GM18519 (cell line): Measurements from ENCODE around the gene MR1.

Experiments used
- ATAC-seq: cut with Tn5 transposase; IDR thresholded peaks from one replicate; pipeline ENCODE4 v1.9.1; 2021; ENCODE audit warnings: mild to moderate bottlenecking, moderate library complexity; ENCODE audit not compliant: unreplicated experiment, low FRiP score

MR1 gene

GRCh38 chr1:181061891-181062835 lies 28.4 kb downstream of the MR1 start:
- ATAC-seq = peak; percentile 67

DNA sequence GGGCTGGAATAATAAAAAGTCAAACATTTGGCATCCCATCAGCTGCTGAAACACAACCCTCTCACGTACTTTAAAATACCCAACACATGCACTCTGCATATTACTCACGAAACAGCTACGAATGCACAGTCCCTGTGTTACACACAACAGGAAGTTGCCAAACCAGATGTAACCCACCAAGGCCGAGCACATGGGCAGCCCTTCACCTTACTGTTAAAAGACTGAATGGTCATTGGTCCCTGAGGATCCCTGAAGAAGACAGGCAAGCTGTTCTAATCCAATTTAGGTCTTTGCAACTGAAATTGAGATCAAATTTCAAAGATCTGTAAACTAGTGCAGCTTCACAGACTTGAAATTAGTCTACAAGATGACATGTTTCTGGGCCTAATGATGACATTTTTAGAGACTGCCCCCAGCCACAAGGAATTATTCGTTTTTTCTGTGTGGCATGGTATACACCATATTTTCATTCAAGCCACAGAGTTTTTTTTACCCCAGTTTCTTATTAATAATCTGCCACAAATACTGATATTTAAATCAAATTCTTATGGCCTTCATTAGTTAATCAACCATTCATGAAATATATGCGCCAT lies 29.1 kb downstream of the MR1 start:
- peak; percentile 87 for ATAC-seq

- ATAC-seq = no peak
Observed at GRCh38 chr1:181064011-181064623, 30.3 kb downstream of the MR1 start.

- ATAC-seq = no peak
Observed at GRCh38 chr1:181064702-181065101, 30.9 kb downstream of the MR1 start.

DNA sequence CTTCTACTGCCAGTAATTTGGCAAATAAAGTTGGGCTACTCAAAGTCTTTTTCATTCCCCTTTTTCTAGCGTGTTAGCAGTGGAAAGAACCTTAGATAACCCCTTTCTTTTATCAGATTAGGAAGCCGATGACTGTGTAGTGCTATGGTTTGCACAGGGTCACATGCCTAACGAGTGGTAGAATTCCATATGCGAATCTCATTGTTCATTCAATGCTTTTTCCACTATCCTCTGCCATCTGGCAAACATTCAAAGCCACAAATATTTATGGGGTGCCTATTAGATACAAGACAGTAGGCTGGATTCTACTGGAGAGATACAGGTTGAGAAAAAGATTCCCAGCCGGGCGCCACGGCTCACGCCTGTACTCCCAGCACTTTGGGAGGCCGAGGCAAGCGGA lies 39.9 kb downstream of the MR1 start:
- ATAC-seq = no peak

DNA sequence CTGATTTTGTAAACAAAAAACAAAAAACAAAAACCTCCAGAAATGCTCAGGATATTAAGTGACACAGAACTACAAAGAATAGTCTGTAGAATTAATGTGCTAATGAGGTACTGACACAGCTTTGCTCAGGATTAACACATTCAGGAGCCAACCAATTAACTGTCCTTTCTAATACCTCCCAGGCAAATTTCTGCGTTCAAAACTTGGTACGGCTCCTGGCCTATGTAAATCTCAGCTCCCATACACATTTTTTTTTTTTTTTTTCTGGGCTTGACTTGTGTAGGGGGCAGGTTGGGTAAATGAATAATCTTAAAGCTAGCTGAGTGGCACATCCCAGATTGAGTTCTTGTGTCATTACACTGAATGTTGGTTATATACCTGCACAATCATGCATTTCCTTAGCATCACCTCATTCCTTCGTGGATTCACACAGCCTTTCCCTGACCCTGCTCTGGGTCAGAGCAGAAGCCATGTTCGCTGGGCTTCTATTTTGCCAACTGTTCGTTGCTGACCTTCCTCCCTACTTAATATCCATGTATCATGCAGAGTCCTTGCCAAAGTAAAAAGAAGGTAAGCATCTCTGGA lies 42.1 kb downstream of the MR1 start:
- no peak for ATAC-seq

DNA sequence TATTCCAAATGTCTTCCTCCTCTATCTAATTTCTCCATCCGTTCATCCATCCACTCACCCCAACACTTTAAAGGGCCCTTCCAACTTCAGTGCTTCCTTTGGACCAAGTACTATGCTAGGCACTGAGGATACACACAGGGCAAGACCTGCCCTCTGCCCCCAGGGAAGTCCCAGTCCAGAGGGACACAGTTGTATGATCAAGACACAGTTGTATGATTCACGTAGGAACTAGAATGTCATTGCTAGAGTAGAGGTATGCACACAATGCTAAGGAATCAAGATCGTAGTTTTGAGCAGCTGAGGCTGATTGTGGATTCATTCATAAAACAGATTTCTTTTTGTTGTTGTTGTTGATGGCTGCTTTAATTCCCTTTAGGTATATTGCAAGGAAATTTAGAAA lies 43.1 kb downstream of the MR1 start:
- no peak for ATAC-seq

DNA sequence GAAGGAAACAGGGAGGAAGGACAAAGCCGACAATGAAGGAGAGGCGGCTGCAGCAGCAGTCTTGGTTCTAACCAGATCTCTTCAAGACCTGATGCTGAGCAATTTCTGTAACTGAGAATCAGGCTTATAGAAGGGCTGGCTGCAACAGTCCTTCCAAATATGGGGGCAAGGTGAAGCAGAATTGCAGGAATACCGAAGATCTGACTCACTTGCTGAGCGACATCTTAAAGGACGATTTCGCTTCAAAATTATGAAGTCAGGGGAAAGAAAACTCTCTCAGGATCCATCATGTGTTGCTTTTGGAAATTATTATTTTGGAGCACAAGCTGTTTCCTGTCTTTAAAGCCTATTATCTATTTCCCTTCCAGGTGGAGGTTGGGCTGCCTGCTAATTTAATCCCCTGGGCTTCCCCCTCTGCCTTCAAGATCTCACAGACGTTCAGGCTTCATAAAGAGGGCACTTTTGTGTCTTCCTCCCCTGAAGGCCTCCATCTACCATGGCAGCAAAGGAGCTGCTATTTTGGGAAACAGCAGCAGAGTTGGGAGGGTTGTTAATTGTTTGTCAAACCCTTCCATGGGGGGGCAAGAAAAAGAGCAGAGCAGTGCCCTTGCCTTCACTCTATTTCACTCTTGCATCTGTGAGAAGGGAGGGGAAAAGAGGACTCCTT lies 43.9 kb downstream of the MR1 start:
- ATAC-seq = no peak

- no peak for ATAC-seq
Observed at GRCh38 chr1:181079382-181079781, 45.6 kb downstream of the MR1 start.

DNA sequence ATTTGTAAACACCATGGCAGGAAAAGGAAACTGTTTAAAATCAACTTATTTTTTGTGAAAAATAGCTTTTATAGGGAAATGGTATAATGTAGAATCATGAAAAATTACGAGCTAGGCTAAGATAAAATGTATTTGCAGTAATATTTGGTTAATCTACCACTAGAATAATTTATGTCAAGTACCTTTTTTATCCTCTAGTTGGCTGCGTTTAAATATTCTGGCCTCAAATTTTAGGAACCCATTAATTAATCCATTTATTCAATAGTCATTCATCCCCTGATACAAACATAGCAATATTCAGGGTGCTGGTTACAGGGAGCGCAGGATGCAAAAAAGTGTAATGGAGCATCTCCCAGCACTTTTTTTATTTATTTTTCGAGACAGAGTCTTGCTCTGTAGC lies 46.1 kb downstream of the MR1 start:
- no peak for ATAC-seq

GRCh38 chr1:181080556-181080955 lies 46.8 kb downstream of the MR1 start:
- ATAC-seq = no peak

DNA sequence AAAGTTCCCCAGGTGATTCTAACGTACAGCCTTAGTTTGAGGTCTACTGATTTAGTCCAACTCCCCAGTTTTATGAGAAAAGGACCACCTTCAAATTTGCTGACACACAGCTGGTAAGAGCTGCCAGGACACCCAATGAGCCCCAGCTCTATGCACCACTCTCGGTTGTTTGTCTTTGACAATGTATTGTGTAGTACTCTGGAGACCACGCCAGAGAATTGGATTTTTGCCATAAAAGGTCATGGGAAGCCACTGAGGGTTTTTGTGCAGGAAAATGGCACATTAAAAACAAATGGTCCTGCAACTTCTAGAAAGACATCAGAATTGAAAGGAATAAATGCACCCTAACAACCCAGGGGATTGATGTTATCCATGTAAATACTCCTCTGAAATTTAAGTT lies 47.6 kb downstream of the MR1 start:
- ATAC-seq = no peak

DNA sequence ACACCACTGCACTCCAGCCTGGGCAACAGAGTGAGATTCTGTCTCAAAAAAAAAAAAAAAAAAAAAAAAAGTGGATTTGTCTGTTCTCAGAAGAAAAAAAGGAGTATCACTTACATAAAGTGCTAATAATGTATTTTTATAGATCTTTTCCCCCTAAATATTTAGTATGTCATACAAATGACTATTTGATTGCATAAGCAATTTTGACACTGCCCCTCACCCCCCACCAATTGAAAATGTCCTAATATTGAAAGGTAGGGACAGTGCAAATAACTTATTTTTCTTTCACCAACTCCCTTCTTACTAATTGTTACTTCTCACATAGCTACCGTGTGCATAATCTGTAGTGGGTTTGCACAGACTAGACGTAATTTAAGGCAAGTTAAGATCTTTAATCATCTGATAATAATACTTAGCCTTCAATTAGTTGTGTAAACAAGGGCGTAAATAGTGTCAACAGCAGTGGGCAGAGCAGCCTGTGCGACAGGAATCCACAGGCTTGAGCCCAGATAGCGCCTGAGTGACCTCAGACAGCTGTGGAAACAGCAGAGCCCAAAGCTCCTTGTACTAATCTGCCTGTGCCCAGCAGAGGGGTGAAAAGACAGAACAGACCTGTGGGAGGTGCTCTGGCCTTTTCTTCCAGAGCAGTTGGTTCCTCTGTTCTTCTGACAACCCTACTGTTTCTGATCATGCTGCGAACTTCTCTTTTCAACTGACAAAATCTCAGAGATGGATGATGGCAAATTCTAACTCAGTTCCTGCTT lies 50.2 kb downstream of the MR1 start:
- ATAC-seq = peak; percentile 43

- ATAC-seq = no peak
Observed at GRCh38 chr1:181084606-181084969, 50.8 kb downstream of the MR1 start.

- no peak for ATAC-seq
Observed at GRCh38 chr1:181086091-181086490, 52.3 kb downstream of the MR1 start.

DNA sequence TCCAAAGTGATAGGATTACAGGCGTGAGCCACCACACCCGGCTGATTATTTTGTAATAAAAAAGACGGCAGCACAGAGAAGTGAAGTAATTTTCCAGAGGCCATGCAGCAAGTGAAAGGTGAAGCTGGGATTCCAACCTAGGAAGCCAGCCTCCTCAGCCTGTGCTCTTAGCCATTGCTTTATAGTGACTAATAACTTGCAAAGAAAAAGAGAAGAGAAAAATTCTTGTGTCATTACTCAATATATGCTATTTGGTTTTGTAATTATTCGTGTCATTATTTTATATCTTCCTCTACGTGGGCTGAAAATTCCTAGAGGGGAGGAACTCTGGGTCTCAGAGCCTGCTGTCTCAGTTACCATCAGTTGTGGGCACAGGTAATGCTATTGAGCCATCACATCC lies 53.1 kb downstream of the MR1 start:
- ATAC-seq = no peak

DNA sequence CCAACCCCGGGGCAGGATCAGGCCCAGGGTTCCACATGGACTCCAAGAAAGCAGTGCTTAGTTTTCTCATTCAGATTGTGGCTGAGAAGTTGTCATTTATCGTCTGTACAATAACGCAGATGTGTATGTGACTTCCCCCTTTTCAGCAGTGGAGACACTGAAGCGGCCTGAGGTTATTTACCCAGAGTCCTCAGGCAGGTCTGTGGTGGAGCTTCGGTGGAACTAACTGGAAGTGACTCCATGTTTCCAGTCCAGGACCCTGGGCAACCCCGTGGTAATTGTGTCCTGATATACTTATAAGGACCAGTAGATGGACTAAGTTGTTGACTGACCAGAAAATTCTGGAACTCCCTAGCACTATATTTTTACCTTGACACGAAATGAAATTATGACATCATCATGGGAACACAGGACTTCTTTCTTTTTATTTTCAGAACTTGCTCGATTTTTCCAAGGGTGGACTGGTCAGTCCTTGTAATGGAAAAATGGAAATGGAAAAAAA lies 53.7 kb downstream of the MR1 start:
- no peak for ATAC-seq

GRCh38 chr1:181088079-181089016 lies 54.6 kb downstream of the MR1 start, which contains the start of gene IER5:
IER5 (plus strand) TSS chr1:181088700; CDS start chr1:181088903, 203 bp downstream.
- peak; percentile 63 for ATAC-seq
